Endothelial cell of umbilical vein (primary cell): ENCODE results near the gene RALGPS1. TPM values are rescaled to one million over a fixed set of nuclear protein-coding genes. Genes with fewer than 3 reads are reported as not detected.

Experiments used
- BruUV-seq: library from RNA; stranded (reverse); fragments of 400-500 nt; replicated peaks from 2 replicates; lab custom pipeline; 2021; lab: Mats Ljungman, UMichigan
- CTCF ChIA-PET: fragments of 300-600, 350-600 bp; sonication (Branson Sonifier 250); formaldehyde crosslinking; loops from one replicate; lab custom pipeline; 2021; ENCODE audit warnings: antibody characterized with exemption, inconsistent platforms; lab: Charles Lee
- POLR2A ChIA-PET: fragments of 300-600, 350-600 bp; sonication (Branson Sonifier 250); formaldehyde crosslinking; loops from one replicate; lab custom pipeline; 2021; ENCODE audit warnings: antibody characterized with exemption, inconsistent platforms; lab: Charles Lee
- DNase-seq: peaks from one replicate; pipeline ENCODE4 v3.0.0-alpha.2; 2011; ENCODE audit warnings: low read depth, low spot score
- FAIRE-seq: peaks from 2 replicates; lab custom pipeline; 2011; peaks lifted over from hg19 to GRCh38; lab: Jason Lieb, UNC
- H2AFZ ChIP-seq: 2 replicates; pipeline ENCODE4 v1.6.0; 2012; ENCODE audit warnings: low read depth, low read length, control low read depth, inconsistent platforms
- H3K27ac ChIP-seq: 2 replicates; pipeline ENCODE4 v1.5.1; 2011; ENCODE audit warnings: low read depth, mild to moderate bottlenecking, control low read depth, low read length, moderate library complexity; ENCODE audit not compliant: insufficient read depth
- H3K27me3 ChIP-seq, 2 experiments: 2 replicates each; pipeline versions ENCODE4 v1.6.0 to v1.6.1; 2011; ENCODE audit warnings: low read length in 2 of 2, mixed read lengths in 1 of 2; ENCODE audit not compliant: control insufficient read depth in 2 of 2, insufficient read depth in 2 of 2
- H3K36me3 ChIP-seq, 2 experiments: 2 replicates in 1 of 2; 3 replicates in 1 of 2; pipeline ENCODE4 v1.5.1; 2011; ENCODE audit warnings: low read length in 2 of 2, mild to moderate bottlenecking in 1 of 2, moderate library complexity in 1 of 2; ENCODE audit not compliant: control insufficient read depth in 2 of 2, insufficient read depth in 2 of 2; ENCODE audit errors: extremely low read depth in 1 of 2
- H3K4me1 ChIP-seq: 3 replicates; pipeline ENCODE4 v1.5.1; 2011; ENCODE audit warnings: mild to moderate bottlenecking, low read length; ENCODE audit not compliant: control insufficient read depth, insufficient read depth; ENCODE audit errors: extremely low read depth
- H3K4me2 ChIP-seq: 2 replicates; pipeline ENCODE4 v1.6.1; 2011; ENCODE audit warnings: low read length, control low read depth, mixed read lengths; ENCODE audit not compliant: insufficient read depth
- H3K4me3 ChIP-seq, 3 experiments: fragments of 200-600 bp in 1 of 3; sonication (generic), shearing (Covaris generic) in 1 of 3; replicated peaks in 1 of 3; 2 replicates each; pipeline ENCODE4 v1.5.1; 2011 to 2016; ENCODE audit warnings: control low read depth in 3 of 3, low read length in 3 of 3, mild to moderate bottlenecking in 2 of 3, inconsistent platforms in 1 of 3, low read depth in 1 of 3, moderate library complexity in 1 of 3; ENCODE audit not compliant: insufficient read depth in 1 of 3
- H3K79me2 ChIP-seq: 2 replicates; pipeline ENCODE4 v1.6.0; 2012; ENCODE audit warnings: low read length, inconsistent platforms; ENCODE audit not compliant: control insufficient read depth, insufficient read depth
- H3K9ac ChIP-seq: replicated peaks from 2 replicates; pipeline ENCODE3; 2011; ENCODE audit warnings: low read length, control low read depth; ENCODE audit not compliant: insufficient read depth; ENCODE audit errors: extremely low read depth
- H3K9me1 ChIP-seq: replicated peaks from 3 replicates; pipeline ENCODE4 v1.6.0; 2011; ENCODE audit warnings: mild to moderate bottlenecking, low read length; ENCODE audit not compliant: control insufficient read depth, insufficient read depth; ENCODE audit errors: extremely low read depth
- H3K9me3 ChIP-seq: replicated peaks from 2 replicates; pipeline ENCODE4 v1.5.1; 2012; ENCODE audit warnings: low read length, inconsistent platforms; ENCODE audit not compliant: control insufficient read depth, insufficient read depth
- H4K20me1 ChIP-seq: replicated peaks from 2 replicates; pipeline ENCODE3; 2011; ENCODE audit warnings: mild to moderate bottlenecking, low read length; ENCODE audit not compliant: control insufficient read depth, insufficient read depth; ENCODE audit errors: extremely low read depth
- EZH2 ChIP-seq: IDR thresholded peaks from 2 replicates; pipeline ENCODE4 v1.6.1; 2012; ENCODE audit warnings: borderline replicate concordance, low read depth, mild to moderate bottlenecking, moderate library complexity, low read length, inconsistent platforms; ENCODE audit not compliant: severe bottlenecking
- FOS ChIP-seq: IDR thresholded peaks from 2 replicates; pipeline ENCODE4 v1.6.1; 2011; ENCODE audit warnings: mild to moderate bottlenecking, low read length, moderate library complexity, borderline replicate concordance; ENCODE audit not compliant: insufficient read depth
- GATA2 ChIP-seq: IDR thresholded peaks from 2 replicates; pipeline ENCODE4 v1.7.0; 2011; ENCODE audit warnings: low read depth, mild to moderate bottlenecking, moderate library complexity, mixed read lengths, low read length; ENCODE audit not compliant: insufficient read length, insufficient read depth
- JUN ChIP-seq: IDR thresholded peaks from 2 replicates; pipeline ENCODE4 v1.6.1; 2011; ENCODE audit warnings: borderline replicate concordance, low read depth; ENCODE audit not compliant: insufficient read length, insufficient read depth
- MYC ChIP-seq: IDR thresholded peaks from one replicate; pipeline ENCODE4 v1.6.1; 2011; ENCODE audit warnings: mild to moderate bottlenecking, low read depth, low read length
- POLR2A ChIP-seq: IDR thresholded peaks from 2 replicates; pipeline ENCODE4 v1.6.1; 2012; ENCODE audit warnings: low read depth, mild to moderate bottlenecking, control low read depth, low read length
- POLR2AphosphoS5 ChIP-seq: IDR thresholded peaks from 2 replicates; pipeline ENCODE4 v1.6.1; 2012; ENCODE audit warnings: low read depth, mild to moderate bottlenecking, control low read depth, low read length, moderate library complexity; ENCODE audit not compliant: insufficient read depth
- dilution Hi-C: fragments of 300-500 bp; cut with MboI; formaldehyde crosslinking; loops from one replicate; pipeline ENCODE4 v1.15.0; 2019; ENCODE audit warnings: low sequenced_read_pairs; ENCODE audit not compliant: extremely low pct_ligation_motif_present
- intact Hi-C: fragments of 100-400 bp; cut with micrococcal nuclease; formaldehyde crosslinking; loops from one replicate; pipeline ENCODE4 v1.10.0; 2022
- polyA plus RNA-seq, 4 experiments: library from polyadenylated mRNA; depleted of rRNA in 3 of 4; stranded (reverse) in 3 of 4; unstranded in 1 of 4; fragments of >200 nt; gene quantifications; 2 replicates each; pipeline versions ENCODE4 v1.2.1 to v1.2.3, GENCODE V29; 2011 to 2012; ENCODE audit warnings: missing spikeins in 1 of 4
- total RNA-seq: library from RNA; stranded (reverse); gene quantifications from 2 replicates; pipeline ENCODE4 v1.2.3, GENCODE V29; 2021
- TF ChIP-seq, protein P1 (sequence below), 2 donors: IDR thresholded peaks; 1 replicate in 1 of 2; 2 replicates in 1 of 2; pipeline ENCODE4 v1.5.1; 2011; ENCODE audit warnings: low read length in 2 of 2, mild to moderate bottlenecking in 2 of 2, moderate library complexity in 2 of 2, control low read depth in 1 of 2, inconsistent platforms in 1 of 2, low read depth in 1 of 2; ENCODE audit not compliant: insufficient read depth in 1 of 2; ENCODE audit errors: extremely low read depth in 1 of 2
- TF ChIP-seq, protein P2 (sequence below): IDR thresholded peaks from 2 replicates; pipeline ENCODE4 v1.6.1; 2011; ENCODE audit not compliant: insufficient read depth, insufficient read length

RALGPS1 gene
- total and polyA plus RNA-seq, 2 donors (not counting 3 experiments of a cell fraction or from before 2014, with no cell fraction given), result 3.8 to 5.5 TPM

DNA sequence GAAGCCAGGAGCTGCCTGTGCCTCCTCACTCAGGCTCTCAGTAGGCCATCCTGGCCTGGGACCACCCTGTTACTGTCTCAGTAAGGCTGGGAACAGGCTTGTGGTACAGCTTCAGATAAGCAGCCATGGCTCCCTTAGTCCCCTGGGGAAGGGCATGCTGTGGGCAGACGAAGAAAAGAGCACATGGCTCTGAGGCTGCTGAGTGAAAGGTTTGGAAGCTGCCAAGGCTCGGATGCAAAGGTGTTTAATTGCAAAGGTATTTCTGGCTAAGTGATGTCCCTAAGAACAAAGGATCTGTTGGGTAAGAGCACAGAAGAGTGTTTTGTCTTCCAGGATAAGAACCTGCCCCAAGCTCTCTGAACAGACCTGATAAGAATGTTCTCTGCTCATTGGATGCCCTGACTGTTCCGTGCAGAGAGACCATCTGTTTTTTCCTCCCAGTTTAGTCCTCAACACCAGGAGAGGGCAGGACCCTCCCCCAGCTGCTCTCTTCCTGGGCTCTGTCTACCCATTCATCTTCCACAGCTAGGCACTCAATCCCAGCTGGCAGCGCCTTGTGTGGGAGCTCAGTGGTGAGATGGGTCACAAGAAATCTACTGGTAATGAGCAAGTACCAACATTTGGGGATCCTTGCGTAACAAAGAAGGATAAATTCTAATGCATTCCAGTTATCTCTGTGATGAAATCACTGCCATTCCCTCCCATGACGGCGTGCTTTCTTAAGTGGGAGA lies 190.2 kb downstream of the RALGPS1 start:
- BruUV-seq, result no TSS peak
- dilution Hi-C loops (no loop called here), intact Hi-C loops (no loop called here)
- H3K36me3 ChIP-seq, result peaks cover 0 to 6% of the 10 kb centered on the region in 2 experiments
- FAIRE-seq (no peak), DNase-seq (no peak)
- no peak overlapping the region for H3K4me3 ChIP-seq
- no peak overlapping the region for H3K4me2 ChIP-seq
- no peak overlapping the region for H3K27ac ChIP-seq
- H3K9me3 ChIP-seq, result no peaks in the 10 kb centered on the region
- H3K9ac ChIP-seq, result no peak overlapping the region
- no peaks in the 10 kb centered on the region for H3K4me1 ChIP-seq
- H3K9me1 ChIP-seq, result no peaks in the 10 kb centered on the region
- H2AFZ ChIP-seq, result no peak overlapping the region
- CTCF ChIA-PET, result interaction anchor here (1.0 to 1.1 kb wide), 2 partner anchors 8 to 10 kb away, joined by 3 read pairs; no protein-coding TSS in a partner anchor
- POLR2A ChIA-PET, result no interaction called here
- no peaks in the 10 kb centered on the region for H3K79me2 ChIP-seq
- no peaks in the 10 kb centered on the region for H3K27me3 ChIP-seq
- TF ChIP-seq POLR2AphosphoS5, result no peak
- no peak for TF ChIP-seq FOS
- no peak for TF ChIP-seq MYC
- TF ChIP-seq POLR2A, result no peak
- TF ChIP-seq, protein P1, sequence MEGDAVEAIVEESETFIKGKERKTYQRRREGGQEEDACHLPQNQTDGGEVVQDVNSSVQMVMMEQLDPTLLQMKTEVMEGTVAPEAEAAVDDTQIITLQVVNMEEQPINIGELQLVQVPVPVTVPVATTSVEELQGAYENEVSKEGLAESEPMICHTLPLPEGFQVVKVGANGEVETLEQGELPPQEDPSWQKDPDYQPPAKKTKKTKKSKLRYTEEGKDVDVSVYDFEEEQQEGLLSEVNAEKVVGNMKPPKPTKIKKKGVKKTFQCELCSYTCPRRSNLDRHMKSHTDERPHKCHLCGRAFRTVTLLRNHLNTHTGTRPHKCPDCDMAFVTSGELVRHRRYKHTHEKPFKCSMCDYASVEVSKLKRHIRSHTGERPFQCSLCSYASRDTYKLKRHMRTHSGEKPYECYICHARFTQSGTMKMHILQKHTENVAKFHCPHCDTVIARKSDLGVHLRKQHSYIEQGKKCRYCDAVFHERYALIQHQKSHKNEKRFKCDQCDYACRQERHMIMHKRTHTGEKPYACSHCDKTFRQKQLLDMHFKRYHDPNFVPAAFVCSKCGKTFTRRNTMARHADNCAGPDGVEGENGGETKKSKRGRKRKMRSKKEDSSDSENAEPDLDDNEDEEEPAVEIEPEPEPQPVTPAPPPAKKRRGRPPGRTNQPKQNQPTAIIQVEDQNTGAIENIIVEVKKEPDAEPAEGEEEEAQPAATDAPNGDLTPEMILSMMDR (IDR thresholded peaks at IDR 0.05; ENCODE audit: extremely low read depth in 1 of 2, insufficient read depth in 1 of 2, low read depth in 1 of 2, low read length in 2 of 2), result no peak
- no peak for TF ChIP-seq GATA2
- TF ChIP-seq JUN, result no peak
- TF ChIP-seq EZH2, result no peak
- TF ChIP-seq, protein P2, sequence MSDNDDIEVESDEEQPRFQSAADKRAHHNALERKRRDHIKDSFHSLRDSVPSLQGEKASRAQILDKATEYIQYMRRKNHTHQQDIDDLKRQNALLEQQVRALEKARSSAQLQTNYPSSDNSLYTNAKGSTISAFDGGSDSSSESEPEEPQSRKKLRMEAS, result no peak
- H4K20me1 ChIP-seq, result no peaks in the 10 kb centered on the region
